ENCODE results near the gene SHISA9.

Gene SHISA9

DNA sequence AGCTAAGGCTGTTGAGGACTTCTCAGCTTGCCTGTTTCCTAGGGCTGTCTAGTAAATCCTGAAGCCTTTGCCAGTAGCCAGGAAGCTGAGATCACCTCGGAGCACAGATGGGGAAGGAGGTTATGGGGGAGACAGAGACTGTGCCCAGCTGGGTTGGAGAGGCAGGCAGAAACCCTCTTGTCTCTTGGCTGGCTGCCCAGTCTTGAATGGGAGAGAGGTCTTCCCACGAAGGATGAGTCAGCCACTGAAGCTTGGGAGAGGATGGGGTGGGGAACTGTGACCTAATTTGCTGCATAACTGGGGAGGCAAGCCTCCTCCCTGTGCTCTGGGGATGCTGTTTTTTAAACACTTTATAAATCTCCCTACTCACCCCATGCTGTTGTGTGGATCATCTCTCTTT is 69.8 kb downstream of the SHISA9 start (continued):
- TF ChIP-seq, protein P1, sequence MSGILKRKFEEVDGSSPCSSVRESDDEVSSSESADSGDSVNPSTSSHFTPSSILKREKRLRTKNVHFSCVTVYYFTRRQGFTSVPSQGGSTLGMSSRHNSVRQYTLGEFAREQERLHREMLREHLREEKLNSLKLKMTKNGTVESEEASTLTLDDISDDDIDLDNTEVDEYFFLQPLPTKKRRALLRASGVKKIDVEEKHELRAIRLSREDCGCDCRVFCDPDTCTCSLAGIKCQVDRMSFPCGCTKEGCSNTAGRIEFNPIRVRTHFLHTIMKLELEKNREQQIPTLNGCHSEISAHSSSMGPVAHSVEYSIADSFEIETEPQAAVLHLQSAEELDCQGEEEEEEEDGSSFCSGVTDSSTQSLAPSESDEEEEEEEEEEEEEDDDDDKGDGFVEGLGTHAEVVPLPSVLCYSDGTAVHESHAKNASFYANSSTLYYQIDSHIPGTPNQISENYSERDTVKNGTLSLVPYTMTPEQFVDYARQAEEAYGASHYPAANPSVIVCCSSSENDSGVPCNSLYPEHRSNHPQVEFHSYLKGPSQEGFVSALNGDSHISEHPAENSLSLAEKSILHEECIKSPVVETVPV (CRISPR knock-in tag; IDR thresholded peaks at IDR 0.05): no peak
- TF ChIP-seq ZNF70 (CRISPR knock-in tag; IDR thresholded peaks at IDR 0.05): no peak
- no peak for TF ChIP-seq PPARA (CRISPR knock-in tag; IDR thresholded peaks at IDR 0.05; ENCODE audit: borderline replicate concordance)
- no peak for TF ChIP-seq OSR1 (CRISPR knock-in tag; IDR thresholded peaks at IDR 0.05)
- no peak for TF ChIP-seq TCF4 (CRISPR knock-in tag; IDR thresholded peaks at IDR 0.05; ENCODE audit: borderline replicate concordance)
- no peak for TF ChIP-seq CSDC2 (CRISPR knock-in tag; IDR thresholded peaks at IDR 0.05)
- TF ChIP-seq RARB (CRISPR knock-in tag; IDR thresholded peaks at IDR 0.05): no peak
- no peak for TF ChIP-seq SNAI2 (CRISPR knock-in tag; IDR thresholded peaks at IDR 0.05)
- no peak for TF ChIP-seq ZNF565 (CRISPR knock-in tag; conservative IDR thresholded peaks at IDR 0.05; ENCODE audit: low read depth)
- no peak for TF ChIP-seq GLIS3 (CRISPR knock-in tag; IDR thresholded peaks at IDR 0.05)

- TF ChIP-seq CSDC2 (CRISPR knock-in tag; IDR thresholded peaks at IDR 0.05) (no peak), ZFP3 (CRISPR knock-in tag; IDR thresholded peaks at IDR 0.05) (no peak), ZNF70 (CRISPR knock-in tag; IDR thresholded peaks at IDR 0.05) (no peak), TSHZ2 (CRISPR knock-in tag; IDR thresholded peaks at IDR 0.05) (no peak), BACH2 (CRISPR knock-in tag; IDR thresholded peaks at IDR 0.05; ENCODE audit: borderline replicate concordance) (no peak), ZNF8 (CRISPR knock-in tag; IDR thresholded peaks at IDR 0.05) (no peak), ESRRG (CRISPR knock-in tag; IDR thresholded peaks at IDR 0.05) (no peak), RARB (CRISPR knock-in tag; IDR thresholded peaks at IDR 0.05) (no peak), TOX (CRISPR knock-in tag; IDR thresholded peaks at IDR 0.05; ENCODE audit: borderline replicate concordance) (no peak), ARNTL (CRISPR knock-in tag; IDR thresholded peaks at IDR 0.05; ENCODE audit: borderline replicate concordance, low read depth) (no peak)
- TF ChIP-seq, protein P1 (CRISPR knock-in tag; IDR thresholded peaks at IDR 0.05): no peak
- TF ChIP-seq, protein P2, sequence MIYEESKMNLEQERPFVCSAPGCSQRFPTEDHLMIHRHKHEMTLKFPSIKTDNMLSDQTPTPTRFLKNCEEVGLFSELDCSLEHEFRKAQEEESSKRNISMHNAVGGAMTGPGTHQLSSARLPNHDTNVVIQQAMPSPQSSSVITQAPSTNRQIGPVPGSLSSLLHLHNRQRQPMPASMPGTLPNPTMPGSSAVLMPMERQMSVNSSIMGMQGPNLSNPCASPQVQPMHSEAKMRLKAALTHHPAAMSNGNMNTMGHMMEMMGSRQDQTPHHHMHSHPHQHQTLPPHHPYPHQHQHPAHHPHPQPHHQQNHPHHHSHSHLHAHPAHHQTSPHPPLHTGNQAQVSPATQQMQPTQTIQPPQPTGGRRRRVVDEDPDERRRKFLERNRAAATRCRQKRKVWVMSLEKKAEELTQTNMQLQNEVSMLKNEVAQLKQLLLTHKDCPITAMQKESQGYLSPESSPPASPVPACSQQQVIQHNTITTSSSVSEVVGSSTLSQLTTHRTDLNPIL (CRISPR knock-in tag; IDR thresholded peaks at IDR 0.05; ENCODE audit: low read depth): no peak
- ATAC-seq: no peak
Measured at GRCh38 chr16:12972246-12972645, 70.8 kb downstream of the SHISA9 start.

DNA sequence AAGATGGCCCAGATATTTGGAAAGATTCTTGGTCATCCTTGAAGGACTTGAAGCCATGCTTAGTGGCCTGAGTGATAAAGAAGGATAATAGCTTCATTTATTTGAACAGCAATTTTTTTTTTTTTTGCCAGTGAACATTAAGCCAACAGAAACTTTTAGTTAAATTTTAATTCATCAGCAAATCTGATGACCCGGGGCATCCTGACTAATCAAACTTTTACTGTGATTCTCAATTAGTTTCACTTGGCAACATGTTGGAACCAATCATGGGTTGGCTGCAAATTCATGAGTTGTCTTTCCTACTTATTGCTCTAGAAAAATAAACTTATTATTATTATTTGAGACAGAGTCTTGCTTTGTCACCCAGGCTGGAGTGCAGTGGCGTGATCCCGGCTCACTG is 74.4 kb downstream of the SHISA9 start:
- no peak for ATAC-seq
- TF ChIP-seq CSDC2 (CRISPR knock-in tag; IDR thresholded peaks at IDR 0.05) (no peak), ESRRG (CRISPR knock-in tag; IDR thresholded peaks at IDR 0.05) (no peak), TOX (CRISPR knock-in tag; IDR thresholded peaks at IDR 0.05; ENCODE audit: borderline replicate concordance) (no peak), ZFP30 (CRISPR knock-in tag; IDR thresholded peaks at IDR 0.05) (no peak), ZFP3 (CRISPR knock-in tag; IDR thresholded peaks at IDR 0.05) (no peak), GLIS3 (CRISPR knock-in tag; IDR thresholded peaks at IDR 0.05) (no peak), ZC3H10 (CRISPR knock-in tag; IDR thresholded peaks at IDR 0.05) (no peak), TCF4 (CRISPR knock-in tag; IDR thresholded peaks at IDR 0.05; ENCODE audit: borderline replicate concordance) (no peak), ZNF70 (CRISPR knock-in tag; IDR thresholded peaks at IDR 0.05) (no peak), PPARA (CRISPR knock-in tag; IDR thresholded peaks at IDR 0.05; ENCODE audit: borderline replicate concordance) (no peak), ZNF565 (CRISPR knock-in tag; conservative IDR thresholded peaks at IDR 0.05; ENCODE audit: low read depth) (no peak), SNAI2 (CRISPR knock-in tag; IDR thresholded peaks at IDR 0.05) (no peak), PATZ1 (CRISPR knock-in tag; IDR thresholded peaks at IDR 0.05; ENCODE audit: borderline replicate concordance) (no peak), RARB (CRISPR knock-in tag; IDR thresholded peaks at IDR 0.05) (no peak)
- TF ChIP-seq, protein P1 (CRISPR knock-in tag; IDR thresholded peaks at IDR 0.05): no peak
